LNCAP (cell line): Measurements from ENCODE around the gene ADGRD1.

Source experiments
- TF ChIP-seq, protein P1 (sequence below): fragments of 450-650 bp; IDR thresholded peaks from 2 replicates; pipeline ENCODE4 v1.5.1; 2017; ENCODE audit warnings: mild to moderate bottlenecking

The ADGRD1 gene

DNA sequence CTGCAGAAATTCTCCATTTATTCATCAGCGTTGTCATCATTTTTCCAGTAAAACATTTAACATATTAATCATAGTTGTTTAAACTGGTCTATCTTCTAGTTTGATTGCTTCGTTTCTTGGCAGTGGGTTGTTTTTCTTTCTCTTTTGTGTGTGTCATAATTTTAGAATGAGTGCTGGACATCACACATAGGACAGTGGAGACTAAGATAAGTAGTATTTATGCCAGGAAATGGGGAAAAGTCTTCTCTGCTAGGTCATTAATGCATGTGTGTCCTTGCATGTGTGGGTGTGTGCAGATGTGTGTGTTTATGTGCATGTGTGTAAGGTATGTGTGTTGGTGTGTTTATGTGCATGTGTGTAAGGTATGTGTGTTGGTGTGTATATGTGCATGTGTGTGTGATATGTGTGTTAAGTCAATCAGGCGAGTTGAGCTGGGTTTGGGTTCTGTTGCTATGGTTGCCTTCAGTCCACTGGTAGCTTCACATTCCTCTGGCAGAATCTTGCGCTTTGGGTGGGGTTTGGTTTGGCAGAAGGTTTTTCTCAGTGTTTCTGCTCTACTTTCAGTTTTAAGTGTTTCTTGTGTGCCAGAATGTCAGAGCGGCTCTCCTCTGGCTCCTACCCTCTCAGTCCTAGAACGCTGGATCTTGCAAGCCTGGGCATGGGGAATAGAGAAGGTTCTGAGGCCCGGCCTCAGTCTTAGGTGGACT lies 7.8 kb upstream of the ADGRD1 start:
- TF ChIP-seq, protein P1, sequence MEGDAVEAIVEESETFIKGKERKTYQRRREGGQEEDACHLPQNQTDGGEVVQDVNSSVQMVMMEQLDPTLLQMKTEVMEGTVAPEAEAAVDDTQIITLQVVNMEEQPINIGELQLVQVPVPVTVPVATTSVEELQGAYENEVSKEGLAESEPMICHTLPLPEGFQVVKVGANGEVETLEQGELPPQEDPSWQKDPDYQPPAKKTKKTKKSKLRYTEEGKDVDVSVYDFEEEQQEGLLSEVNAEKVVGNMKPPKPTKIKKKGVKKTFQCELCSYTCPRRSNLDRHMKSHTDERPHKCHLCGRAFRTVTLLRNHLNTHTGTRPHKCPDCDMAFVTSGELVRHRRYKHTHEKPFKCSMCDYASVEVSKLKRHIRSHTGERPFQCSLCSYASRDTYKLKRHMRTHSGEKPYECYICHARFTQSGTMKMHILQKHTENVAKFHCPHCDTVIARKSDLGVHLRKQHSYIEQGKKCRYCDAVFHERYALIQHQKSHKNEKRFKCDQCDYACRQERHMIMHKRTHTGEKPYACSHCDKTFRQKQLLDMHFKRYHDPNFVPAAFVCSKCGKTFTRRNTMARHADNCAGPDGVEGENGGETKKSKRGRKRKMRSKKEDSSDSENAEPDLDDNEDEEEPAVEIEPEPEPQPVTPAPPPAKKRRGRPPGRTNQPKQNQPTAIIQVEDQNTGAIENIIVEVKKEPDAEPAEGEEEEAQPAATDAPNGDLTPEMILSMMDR: no peak

DNA sequence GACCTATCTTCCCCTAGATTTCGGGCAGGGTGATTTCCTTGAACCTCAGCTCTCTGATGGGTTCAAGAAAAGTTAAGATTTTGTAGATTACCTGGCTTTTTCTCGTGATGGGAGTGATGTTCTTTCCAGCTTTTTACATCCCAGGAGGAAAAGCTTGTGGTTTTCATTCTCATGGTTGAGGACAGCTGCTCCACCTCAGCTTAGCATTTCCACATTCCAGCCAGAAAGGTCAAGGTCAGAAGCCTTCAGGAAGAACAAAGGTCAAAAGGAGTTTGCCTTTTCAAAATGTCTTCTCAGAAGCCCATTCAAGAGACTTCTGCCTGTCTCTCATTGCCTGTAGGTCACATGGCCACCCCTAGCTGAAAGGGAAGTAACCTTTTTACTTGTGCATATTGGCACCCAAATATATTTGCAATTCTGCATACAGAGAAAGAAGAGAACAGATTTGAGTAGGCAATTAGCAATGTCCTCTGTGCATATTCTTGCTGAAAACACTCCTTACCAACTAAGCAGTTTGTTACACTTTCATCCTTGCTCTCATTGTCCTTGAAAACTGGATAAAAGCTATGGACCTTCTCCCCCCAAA lies 6.6 kb upstream of the ADGRD1 start:
- TF ChIP-seq, protein P1: no peak

DNA sequence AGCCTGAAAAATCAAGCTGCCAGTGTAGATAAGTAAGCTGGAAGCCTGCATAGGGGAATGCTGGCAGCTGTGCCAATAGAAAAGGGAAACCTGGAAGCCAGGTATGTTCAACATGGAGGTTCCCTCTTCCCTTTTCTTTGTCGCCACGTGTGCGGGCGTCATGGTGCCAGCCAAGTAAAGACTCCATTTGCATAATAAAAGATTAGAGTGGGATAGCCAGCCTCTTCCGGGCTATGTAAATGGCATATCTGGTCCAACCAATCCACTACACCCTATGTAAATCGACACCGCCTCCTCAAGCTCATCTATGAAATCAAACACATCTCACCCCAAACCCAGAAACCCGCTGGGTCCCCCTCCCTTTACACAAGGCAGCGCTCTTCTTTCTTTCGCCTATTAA lies 5.6 kb upstream of the ADGRD1 start:
- TF ChIP-seq, protein P1: no peak

DNA sequence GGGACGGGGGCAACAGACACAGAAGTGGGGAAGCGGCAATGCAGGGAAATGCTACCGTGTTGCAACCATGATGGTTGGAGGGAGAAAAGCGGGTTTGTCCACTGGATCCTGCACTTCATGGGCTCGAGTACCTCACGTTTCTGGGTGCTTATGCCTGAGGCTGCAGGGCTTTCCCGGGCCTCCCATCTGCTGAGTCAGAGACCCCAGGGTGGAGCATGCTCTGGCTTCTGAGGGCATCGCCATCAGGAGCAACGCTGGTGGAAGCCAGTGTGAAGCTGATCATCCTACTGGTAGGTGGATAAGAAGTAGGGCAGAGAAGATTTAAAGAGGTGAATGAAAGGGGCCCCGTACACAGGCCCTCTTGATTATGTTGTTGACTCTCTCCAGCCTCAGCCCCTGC lies 5.0 kb upstream of the ADGRD1 start:
- TF ChIP-seq, protein P1: no peak

DNA sequence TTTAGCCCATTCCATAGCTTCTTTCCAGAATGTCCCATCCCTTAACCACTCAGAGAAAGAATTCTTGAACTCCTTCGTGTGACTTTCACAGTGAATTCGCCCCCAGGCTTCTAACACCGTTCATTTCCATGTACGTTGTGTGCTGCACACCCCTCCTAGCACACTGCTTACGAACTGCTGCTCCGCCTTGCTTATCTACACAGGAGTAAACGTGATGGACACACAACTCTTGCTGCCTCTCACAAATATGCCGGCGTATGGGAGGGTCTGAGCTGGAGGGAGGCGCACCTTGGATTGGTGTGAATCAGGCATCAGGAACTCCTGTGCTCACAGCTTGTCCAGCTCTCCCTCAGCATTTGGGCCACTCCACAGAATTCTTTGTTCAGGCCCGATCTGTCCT lies 3.9 kb upstream of the ADGRD1 start:
- TF ChIP-seq, protein P1: no peak

DNA sequence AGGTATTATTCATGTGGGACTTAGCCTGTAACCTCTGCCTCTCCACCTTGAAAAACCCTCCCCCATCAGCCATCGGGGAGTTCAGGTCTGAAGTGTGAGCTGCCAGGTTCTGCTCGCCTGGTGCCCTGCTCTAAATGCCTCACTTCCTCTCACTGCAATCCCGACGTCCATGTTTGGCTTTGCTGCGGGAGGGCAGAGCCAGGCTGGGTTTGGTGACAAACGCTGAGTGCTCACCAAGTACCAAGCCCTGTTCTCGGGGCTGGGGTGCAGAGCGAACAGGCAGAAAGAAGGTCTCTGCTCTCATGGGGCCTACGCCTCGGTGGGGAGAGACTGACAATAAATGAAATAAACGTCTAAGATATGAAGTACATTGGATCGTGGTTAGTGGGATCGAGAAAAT lies 2.1 kb upstream of the ADGRD1 start:
- TF ChIP-seq, protein P1: no peak

DNA sequence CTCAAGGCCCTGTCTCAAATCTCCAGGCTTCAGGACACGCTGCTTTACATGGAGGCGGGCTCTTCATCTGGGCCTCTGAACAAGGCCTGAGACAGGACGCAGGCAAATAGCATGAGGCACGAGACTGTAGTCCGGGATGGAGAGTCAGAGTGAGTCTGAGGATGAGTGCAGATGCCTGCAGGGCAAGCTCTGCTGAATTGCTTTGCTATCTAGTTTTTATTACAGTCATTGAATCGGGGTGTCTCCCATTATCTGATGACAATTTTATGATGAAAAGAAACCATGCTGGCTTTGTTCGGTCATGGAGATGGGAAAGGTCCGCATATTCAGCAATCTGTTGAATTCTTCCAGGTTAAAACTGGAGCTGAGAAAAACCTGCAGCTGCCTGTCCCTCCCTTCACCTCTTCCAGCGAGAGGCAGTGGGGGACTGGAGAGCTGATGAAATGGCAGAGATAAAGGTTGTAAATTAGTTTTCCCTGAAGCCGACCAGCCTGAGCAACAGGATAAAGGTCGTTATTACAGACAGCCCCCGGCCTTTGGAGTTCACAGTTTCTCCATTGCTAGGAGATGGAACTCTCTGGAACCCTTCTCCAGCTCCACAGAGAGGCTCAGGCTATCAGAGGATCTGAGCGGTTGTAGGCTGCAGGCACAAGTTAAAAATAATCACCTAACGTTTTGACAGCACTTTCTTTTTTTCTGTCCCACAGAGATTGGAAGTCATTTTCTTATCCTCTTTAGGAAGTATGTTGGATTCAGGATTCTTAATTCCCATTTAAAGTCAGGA lies 1.3 kb upstream of the ADGRD1 start:
- TF ChIP-seq, protein P1: no peak
